HepG2 (cell line): Measurements from ENCODE around the gene ANP32A. TPM values are rescaled to one million over a fixed set of nuclear protein-coding genes. Genes with fewer than 3 reads are reported as not detected.

Source experiments
- DR1 ChIP-seq: sonication (generic); formaldehyde crosslinking; IDR thresholded peaks from 2 replicates; pipeline ENCODE4 v1.8.0; 2021; ENCODE audit warnings: mild to moderate bottlenecking, missing genetic modification reagents, inconsistent platforms
- HOXD1 ChIP-seq: sonication (generic); formaldehyde crosslinking; IDR thresholded peaks from 2 replicates; pipeline ENCODE4 v1.5.0; 2020; ENCODE audit warnings: missing genetic modification reagents
- KAT7 ChIP-seq: IDR thresholded peaks from 2 replicates; pipeline ENCODE4 v1.6.1; 2018; ENCODE audit warnings: borderline replicate concordance, missing compliant biosample characterization
- KLF9 ChIP-seq: IDR thresholded peaks from 2 replicates; pipeline ENCODE4 v1.6.1; 2016; ENCODE audit warnings: low read depth
- MEF2D ChIP-seq: sonication (generic); formaldehyde crosslinking; IDR thresholded peaks from 2 replicates; pipeline ENCODE4 v1.5.1; 2020; ENCODE audit warnings: mild to moderate bottlenecking, missing genetic modification reagents
- PHF5A ChIP-seq: IDR thresholded peaks from one replicate; pipeline ENCODE4 v1.6.1; 2018; ENCODE audit warnings: low read depth, missing genetic modification reagents; ENCODE audit not compliant: unreplicated experiment
- SOX13 ChIP-seq, 3 experiments: fragments of 450-650 bp in 1 of 3; sonication (generic) in 1 of 3; formaldehyde crosslinking in 1 of 3; IDR thresholded peaks in 2 of 3; conservative IDR thresholded peaks in 1 of 3; 2 replicates each; pipeline versions ENCODE4 v1.5.0 to v1.6.1; 2016 to 2020; ENCODE audit warnings: antibody characterized with exemption in 1 of 3, mild to moderate bottlenecking in 1 of 3, missing compliant biosample characterization in 1 of 3, missing genetic modification reagents in 1 of 3, moderate library complexity in 1 of 3
- SRY ChIP-seq: sonication (generic); formaldehyde crosslinking; IDR thresholded peaks from 2 replicates; pipeline ENCODE4 v1.8.0; 2022; ENCODE audit warnings: mild to moderate bottlenecking, missing genetic modification reagents
- TAF1 ChIP-seq: sonication (generic); formaldehyde crosslinking; IDR thresholded peaks from 2 replicates; pipeline ENCODE4 v1.4.0; 2020; ENCODE audit warnings: missing genetic modification reagents
- UBTF ChIP-seq: sonication (generic); formaldehyde crosslinking; IDR thresholded peaks from 2 replicates; pipeline ENCODE4 v1.4.0; 2020; ENCODE audit warnings: mild to moderate bottlenecking, missing genetic modification reagents
- ZBTB44 ChIP-seq: sonication (generic); formaldehyde crosslinking; IDR thresholded peaks from 2 replicates; pipeline ENCODE4 v1.4.0; 2020; ENCODE audit warnings: missing genetic modification reagents
- ZNF230 ChIP-seq: sonication (generic); formaldehyde crosslinking; IDR thresholded peaks from 2 replicates; pipeline ENCODE4 v1.4.0; 2020; ENCODE audit warnings: mild to moderate bottlenecking, missing genetic modification reagents
- ZNF326 ChIP-seq: sonication (generic); formaldehyde crosslinking; IDR thresholded peaks from 2 replicates; pipeline ENCODE4 v1.4.0; 2020; ENCODE audit warnings: missing genetic modification reagents, borderline replicate concordance
- ZNF33B ChIP-seq: sonication (generic); formaldehyde crosslinking; IDR thresholded peaks from 2 replicates; pipeline ENCODE4 v1.5.1; 2020; ENCODE audit warnings: mild to moderate bottlenecking, missing genetic modification reagents
- ZNF350 ChIP-seq: sonication (generic); formaldehyde crosslinking; IDR thresholded peaks from 2 replicates; pipeline ENCODE4 v1.4.0; 2020; ENCODE audit warnings: mild to moderate bottlenecking, low read depth, missing genetic modification reagents, borderline replicate concordance
- ZNF552 ChIP-seq: sonication (generic); formaldehyde crosslinking; IDR thresholded peaks from 2 replicates; pipeline ENCODE4 v1.9.0; 2022; ENCODE audit warnings: missing genetic modification reagents, mild to moderate bottlenecking, borderline replicate concordance
- ZNF773 ChIP-seq: sonication (generic); formaldehyde crosslinking; IDR thresholded peaks from 2 replicates; pipeline ENCODE4 v1.4.0; 2020; ENCODE audit warnings: missing genetic modification reagents, borderline replicate concordance
- ZSCAN25 ChIP-seq: sonication (generic); formaldehyde crosslinking; IDR thresholded peaks from 2 replicates; pipeline ENCODE4 v1.8.0; 2022; ENCODE audit warnings: mild to moderate bottlenecking, missing genetic modification reagents
- polyA plus RNA-seq, 8 experiments: library from polyadenylated mRNA; depleted of rRNA in 3 of 8; stranded (reverse) in 7 of 8; unstranded in 1 of 8; fragments of >200 nt; fragmentation: Illumina TruSeq in 4 of 8; extraction: Trizol in 4 of 8; gene quantifications; 2 replicates each; pipeline versions ENCODE4 v1.2.1 to v1.2.3, GENCODE V29; 2011 to 2016; ENCODE audit warnings: low read depth in 4 of 8, missing spikeins in 1 of 8, mixed read lengths in 1 of 8; ENCODE audit not compliant: insufficient read depth in 1 of 8
- total RNA-seq, 5 experiments: library from RNA; depleted of rRNA; stranded (reverse); fragments of >200 nt; fragmentation: Illumina TruSeq; extraction: Trizol; gene quantifications; 2 replicates each; pipeline ENCODE4 v1.2.3, GENCODE V29; 2016; ENCODE audit warnings: low read depth in 1 of 5
- TF ChIP-seq, protein P1 (sequence below): sonication (generic); formaldehyde crosslinking; IDR thresholded peaks from 2 replicates; pipeline ENCODE4 v1.8.1; 2023; ENCODE audit warnings: missing genetic modification reagents, inconsistent platforms, borderline replicate concordance
- TF ChIP-seq, protein P2 (sequence below): sonication (generic); formaldehyde crosslinking; IDR thresholded peaks from 2 replicates; pipeline ENCODE4 v1.4.0; 2020; ENCODE audit warnings: mild to moderate bottlenecking, missing genetic modification reagents

Gene ANP32A
- total and polyA plus RNA-seq, 2 of the 13 experiments (the other 11 are each of a cell fraction or from before 2014, with no cell fraction given) = 60.6 to 206 TPM

DNA sequence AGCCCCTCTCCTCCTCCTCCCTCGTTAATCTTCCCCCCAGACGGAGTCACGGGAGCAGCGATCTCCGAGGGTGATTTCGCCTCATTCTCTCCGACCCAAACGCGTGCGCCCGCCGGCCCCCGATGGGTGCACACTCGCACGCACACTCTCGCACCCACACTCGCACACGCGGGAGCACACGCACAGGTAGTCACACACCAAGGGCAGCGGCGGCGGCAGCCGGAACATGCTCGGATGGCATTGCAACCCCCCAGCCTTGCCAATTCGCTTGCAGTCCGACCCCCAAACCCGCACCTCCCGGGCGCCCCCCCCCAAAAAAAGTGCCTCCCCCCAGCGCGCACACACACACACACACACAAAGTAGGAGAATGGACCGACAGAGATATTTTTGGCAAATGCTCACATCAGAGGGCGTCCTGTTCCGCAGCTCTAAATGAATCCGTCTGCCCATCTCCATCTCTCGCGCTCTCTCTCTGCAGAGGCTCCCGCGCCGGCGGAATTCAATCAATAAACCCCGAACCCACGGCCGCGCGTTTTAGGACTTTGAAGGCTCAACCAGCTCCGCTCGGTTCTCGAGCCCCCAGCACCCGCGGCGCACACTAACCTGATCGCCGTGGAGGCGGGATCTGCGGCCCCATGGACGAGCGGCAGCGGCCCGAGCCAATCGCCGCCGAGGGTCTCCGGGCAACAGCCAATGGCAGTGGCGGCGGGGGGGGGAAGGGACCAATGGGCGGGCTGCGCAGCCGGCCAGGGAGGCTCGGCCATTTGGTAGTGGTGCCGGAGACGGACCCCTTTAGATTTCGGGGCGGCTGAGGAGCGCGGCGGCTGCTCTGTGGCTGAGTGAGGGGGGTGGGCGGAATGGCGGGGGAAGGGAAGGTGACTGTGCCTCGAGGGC lies at the start of gene ANP32A (continued):
- TF ChIP-seq, protein P1, sequence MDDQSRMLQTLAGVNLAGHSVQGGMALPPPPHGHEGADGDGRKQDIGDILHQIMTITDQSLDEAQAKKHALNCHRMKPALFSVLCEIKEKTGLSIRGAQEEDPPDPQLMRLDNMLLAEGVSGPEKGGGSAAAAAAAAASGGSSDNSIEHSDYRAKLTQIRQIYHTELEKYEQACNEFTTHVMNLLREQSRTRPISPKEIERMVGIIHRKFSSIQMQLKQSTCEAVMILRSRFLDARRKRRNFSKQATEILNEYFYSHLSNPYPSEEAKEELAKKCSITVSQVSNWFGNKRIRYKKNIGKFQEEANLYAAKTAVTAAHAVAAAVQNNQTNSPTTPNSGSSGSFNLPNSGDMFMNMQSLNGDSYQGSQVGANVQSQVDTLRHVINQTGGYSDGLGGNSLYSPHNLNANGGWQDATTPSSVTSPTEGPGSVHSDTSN = peak; percentile 79; the same call in 1 of the 2 replicates
- TF ChIP-seq HOXD1 (CRISPR knock-in tag) = 0 out of 2 replicates have a peak, but pooled peaks have one; percentile 42
- TF ChIP-seq ZNF230 (CRISPR knock-in tag) = 0 out of 2 replicates have a peak, but pooled peaks have one; percentile 38
- TF ChIP-seq ZBTB44 = no peak
- TF ChIP-seq SRY (CRISPR knock-in tag) = peak; percentile 38; the same call in 1 of the 2 replicates
- peak; percentile 39; the same call in 1 of the 2 replicates for TF ChIP-seq DR1 (CRISPR knock-in tag)
- TF ChIP-seq ZNF33B (CRISPR knock-in tag) = no peak
- no peak for TF ChIP-seq MEF2D
- 0 out of 2 replicates have a peak, but pooled peaks have one; percentile 41 for TF ChIP-seq ZNF773 (CRISPR knock-in tag)
- 0 out of 2 replicates have a peak, but pooled peaks have one; percentile 58 for TF ChIP-seq ZNF326
- TF ChIP-seq ZNF552 (CRISPR knock-in tag) = no peak
- TF ChIP-seq KAT7 (CRISPR knock-in tag) = no peak
- TF ChIP-seq, protein P2, sequence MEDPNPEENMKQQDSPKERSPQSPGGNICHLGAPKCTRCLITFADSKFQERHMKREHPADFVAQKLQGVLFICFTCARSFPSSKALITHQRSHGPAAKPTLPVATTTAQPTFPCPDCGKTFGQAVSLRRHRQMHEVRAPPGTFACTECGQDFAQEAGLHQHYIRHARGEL (CRISPR knock-in tag) = no peak
- TF ChIP-seq ZSCAN25 (CRISPR knock-in tag) = no peak
- TF ChIP-seq PHF5A (CRISPR knock-in tag) = no peak
- peak; percentile 71 for TF ChIP-seq TAF1 (CRISPR knock-in tag)
- TF ChIP-seq KLF9 (CRISPR knock-in tag) = 0 out of 2 replicates have a peak, but pooled peaks have one; percentile 40
- peak; percentile 66 for TF ChIP-seq UBTF (CRISPR knock-in tag)
- TF ChIP-seq SOX13 (IDR thresholded peaks at IDR 0.05) = peak; percentile 81; the same call in 1 of the 2 replicates
- TF ChIP-seq SOX13 (CRISPR knock-in tag; conservative IDR thresholded peaks at IDR 0.05 in 1 of 2, IDR thresholded peaks at IDR 0.05 in 1 of 2) = no peak
- peak; percentile 29; the same call in 1 of the 2 replicates for TF ChIP-seq ZNF350 (CRISPR knock-in tag)
